Measurements from ENCODE around the gene DESI2. TPM values are rescaled to one million over a fixed set of nuclear protein-coding genes. Genes with fewer than 3 reads are reported as not detected.

Gene DESI2
- total RNA-seq, 1 donor from 2014 or later, result 43.7 TPM

- no peak for ATAC-seq
- Histone ChIP-seq H3K36me3 (peaks cover 65% of the 10 kb centered on the region), H3K4me3 (no peak overlapping the region), H3K4me1 (peaks cover under 1% of the 10 kb centered on the region), H3K27ac (no peak overlapping the region), H3K27me3 (ENCODE audit: low read depth) (no peaks in the 10 kb centered on the region), H3K9me3 (no peaks in the 10 kb centered on the region)
- TF ChIP-seq, protein P1, sequence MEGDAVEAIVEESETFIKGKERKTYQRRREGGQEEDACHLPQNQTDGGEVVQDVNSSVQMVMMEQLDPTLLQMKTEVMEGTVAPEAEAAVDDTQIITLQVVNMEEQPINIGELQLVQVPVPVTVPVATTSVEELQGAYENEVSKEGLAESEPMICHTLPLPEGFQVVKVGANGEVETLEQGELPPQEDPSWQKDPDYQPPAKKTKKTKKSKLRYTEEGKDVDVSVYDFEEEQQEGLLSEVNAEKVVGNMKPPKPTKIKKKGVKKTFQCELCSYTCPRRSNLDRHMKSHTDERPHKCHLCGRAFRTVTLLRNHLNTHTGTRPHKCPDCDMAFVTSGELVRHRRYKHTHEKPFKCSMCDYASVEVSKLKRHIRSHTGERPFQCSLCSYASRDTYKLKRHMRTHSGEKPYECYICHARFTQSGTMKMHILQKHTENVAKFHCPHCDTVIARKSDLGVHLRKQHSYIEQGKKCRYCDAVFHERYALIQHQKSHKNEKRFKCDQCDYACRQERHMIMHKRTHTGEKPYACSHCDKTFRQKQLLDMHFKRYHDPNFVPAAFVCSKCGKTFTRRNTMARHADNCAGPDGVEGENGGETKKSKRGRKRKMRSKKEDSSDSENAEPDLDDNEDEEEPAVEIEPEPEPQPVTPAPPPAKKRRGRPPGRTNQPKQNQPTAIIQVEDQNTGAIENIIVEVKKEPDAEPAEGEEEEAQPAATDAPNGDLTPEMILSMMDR (IDR thresholded peaks at IDR 0.05), result no peak
- intact Hi-C loops (cut with DNase I), result no loop called here
- DNase-seq, result no peak
These were observed 46.8 kb downstream of the DESI2 start for GRCh38 chr1:244699741-244700140.

- Histone ChIP-seq H3K27me3 (ENCODE audit: low read depth) (no peaks in the 10 kb centered on the region), H3K36me3 (peaks cover 60% of the 10 kb centered on the region), H3K9me3 (no peaks in the 10 kb centered on the region), H3K4me1 (peaks cover 3% of the 10 kb centered on the region), H3K27ac (no peak overlapping the region), H3K4me3 (no peak overlapping the region)
- intact Hi-C loops (cut with DNase I), result no loop called here
- ATAC-seq (no peak), DNase-seq (no peak)
- TF ChIP-seq, protein P1 (IDR thresholded peaks at IDR 0.05), result no peak
These were observed 47.9 kb downstream of the DESI2 start for GRCh38 chr1:244700808-244701207.

- no peak for ATAC-seq
- Histone ChIP-seq H3K4me3 (no peak overlapping the region), H3K9me3 (no peaks in the 10 kb centered on the region), H3K27ac (no peak overlapping the region), H3K4me1 (peaks cover 3% of the 10 kb centered on the region), H3K27me3 (ENCODE audit: low read depth) (no peaks in the 10 kb centered on the region), H3K36me3 (peaks cover 61% of the 10 kb centered on the region)
- intact Hi-C loops (cut with DNase I), result no loop called here
- TF ChIP-seq, protein P1 (IDR thresholded peaks at IDR 0.05), result no peak
- DNase-seq, result no peak
These were observed 49.7 kb downstream of the DESI2 start for GRCh38 chr1:244702620-244703019.

DNA sequence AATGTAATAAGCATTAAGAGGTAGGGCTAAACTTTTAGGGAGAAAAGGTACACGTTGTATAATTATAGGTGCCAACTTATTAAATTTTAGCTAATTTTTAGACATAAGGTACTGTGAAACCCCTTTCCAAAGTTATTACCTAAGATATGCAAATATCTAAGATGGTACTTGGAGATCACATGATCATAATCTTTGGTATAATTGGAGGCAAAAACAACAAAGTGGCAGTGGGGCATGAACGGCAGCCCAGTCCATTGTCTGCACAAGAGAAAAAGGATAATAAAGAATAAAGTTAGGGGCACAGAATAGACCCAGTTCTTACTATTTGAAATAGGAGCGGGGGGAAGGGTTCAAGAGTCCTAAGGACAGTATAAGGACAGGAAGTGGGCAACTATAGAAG, 51.2 kb downstream of the DESI2 start:
- intact Hi-C loops (cut with DNase I), result no loop called here
- Histone ChIP-seq H3K36me3 (peaks cover 48% of the 10 kb centered on the region), H3K4me1 (peaks cover 3% of the 10 kb centered on the region), H3K9me3 (no peaks in the 10 kb centered on the region), H3K4me3 (no peak overlapping the region), H3K27me3 (ENCODE audit: low read depth) (no peaks in the 10 kb centered on the region), H3K27ac (no peak overlapping the region)
- TF ChIP-seq, protein P1 (IDR thresholded peaks at IDR 0.05), result no peak
- DNase-seq, result no peak
- no peak for ATAC-seq

- H3K4me1 ChIP-seq, result peaks cover 3% of the 10 kb centered on the region
- H3K36me3 ChIP-seq, result peaks cover 35% of the 10 kb centered on the region
- intact Hi-C loops (cut with DNase I), result no loop called here
- ATAC-seq, result peak; percentile 74 to 82
- H3K4me3 ChIP-seq, result no peak overlapping the region
- no peak for DNase-seq
- no peaks in the 10 kb centered on the region for H3K9me3 ChIP-seq
- TF ChIP-seq, protein P1 (IDR thresholded peaks at IDR 0.05), result no peak
- no peaks in the 10 kb centered on the region for H3K27me3 ChIP-seq (ENCODE audit: low read depth)
- no peak overlapping the region for H3K27ac ChIP-seq
These were observed 52.6 kb downstream of the DESI2 start for GRCh38 chr1:244705261-244706234.

Data from lower lobe of right lung (tissue), 2 donors.